ENCODE data around the gene CDC42BPA. TPM values are rescaled to one million over a fixed set of nuclear protein-coding genes. Genes with fewer than 3 reads are reported as not detected.
"Not testable (repeated sequence)": the region's sequence is repeated elsewhere in the genome, so short reads cannot be mapped to it uniquely, and the experiment has no call there.

CDC42BPA gene
- total RNA-seq, 2 donors from 2014 or later: 2.7 to 2.9 TPM

GRCh38 chr1:227305894-227306626 is 12.2 kb downstream of the CDC42BPA start:
- Mint-ChIP-seq H3K27ac (no peak overlapping the region), H3K9me3 (no peaks in the 10 kb centered on the region), H3K4me3 (no peak overlapping the region), H3K27me3 (peaks cover 10% of the 10 kb centered on the region), H3K36me3 (ENCODE audit: low read depth) (no peaks in the 10 kb centered on the region), H3K4me1 (no peaks in the 10 kb centered on the region)
- no peak for ATAC-seq (replicated peaks)

- no peaks in the 10 kb centered on the region for H3K9me3 Mint-ChIP-seq
- no peaks in the 10 kb centered on the region for H3K4me1 Mint-ChIP-seq
- no peaks in the 10 kb centered on the region for H3K36me3 Mint-ChIP-seq (ENCODE audit: low read depth)
- H3K4me3 Mint-ChIP-seq: no peak overlapping the region
- H3K27me3 Mint-ChIP-seq: peaks cover 4% of the 10 kb centered on the region
- no peak overlapping the region for H3K27ac Mint-ChIP-seq
- ATAC-seq (replicated peaks): no peak
Observed at GRCh38 chr1:227304665-227305064, 13.6 kb downstream of the CDC42BPA start.

GRCh38 chr1:227303662-227304061 is 14.6 kb downstream of the CDC42BPA start:
- no peaks in the 10 kb centered on the region for H3K9me3 Mint-ChIP-seq
- H3K36me3 Mint-ChIP-seq (ENCODE audit: low read depth): no peaks in the 10 kb centered on the region
- peaks cover 4% of the 10 kb centered on the region for H3K27me3 Mint-ChIP-seq
- H3K4me1 Mint-ChIP-seq: no peaks in the 10 kb centered on the region
- H3K4me3 Mint-ChIP-seq: no peak overlapping the region
- H3K27ac Mint-ChIP-seq: no peak overlapping the region
- no peak for ATAC-seq (replicated peaks)

- Mint-ChIP-seq H3K36me3 (ENCODE audit: low read depth) (no peaks in the 10 kb centered on the region), H3K9me3 (no peaks in the 10 kb centered on the region), H3K27ac (no peak overlapping the region), H3K4me3 (no peak overlapping the region), H3K4me1 (no peaks in the 10 kb centered on the region), H3K27me3 (no peaks in the 10 kb centered on the region)
- ATAC-seq (replicated peaks): no peak
Observed at GRCh38 chr1:227300682-227301081, 17.6 kb downstream of the CDC42BPA start.

GRCh38 chr1:227299688-227300087 is 18.6 kb downstream of the CDC42BPA start:
- Mint-ChIP-seq H3K4me1 (no peaks in the 10 kb centered on the region), H3K4me3 (no peak overlapping the region), H3K27me3 (no peaks in the 10 kb centered on the region), H3K9me3 (no peaks in the 10 kb centered on the region), H3K36me3 (ENCODE audit: low read depth) (no peaks in the 10 kb centered on the region), H3K27ac (no peak overlapping the region)
- ATAC-seq (replicated peaks): no peak

- Mint-ChIP-seq H3K9me3 (no peaks in the 10 kb centered on the region), H3K36me3 (ENCODE audit: low read depth) (no peaks in the 10 kb centered on the region), H3K27me3 (no peaks in the 10 kb centered on the region), H3K27ac (no peak overlapping the region), H3K4me3 (no peak overlapping the region), H3K4me1 (no peaks in the 10 kb centered on the region)
- no peak for ATAC-seq (replicated peaks)
Observed at GRCh38 chr1:227299241-227299627, 19.1 kb downstream of the CDC42BPA start.

GRCh38 chr1:227298512-227299240 is 19.6 kb downstream of the CDC42BPA start:
- Mint-ChIP-seq H3K4me3 (no peak overlapping the region), H3K9me3 (no peaks in the 10 kb centered on the region), H3K36me3 (ENCODE audit: low read depth) (no peaks in the 10 kb centered on the region), H3K27ac (no peak overlapping the region), H3K4me1 (no peaks in the 10 kb centered on the region), H3K27me3 (no peaks in the 10 kb centered on the region)
- ATAC-seq (replicated peaks): no peak

GRCh38 chr1:227297073-227297793 is 21.1 kb downstream of the CDC42BPA start:
- ATAC-seq (replicated peaks): peak; percentile 35
- Mint-ChIP-seq H3K36me3 (ENCODE audit: low read depth) (no peaks in the 10 kb centered on the region), H3K4me3 (no peak overlapping the region), H3K9me3 (no peaks in the 10 kb centered on the region), H3K27me3 (no peaks in the 10 kb centered on the region), H3K4me1 (no peaks in the 10 kb centered on the region), H3K27ac (no peak overlapping the region)

GRCh38 chr1:227295609-227296008 is 22.7 kb downstream of the CDC42BPA start:
- ATAC-seq (replicated peaks): no peak
- Mint-ChIP-seq H3K9me3 (no peaks in the 10 kb centered on the region), H3K36me3 (ENCODE audit: low read depth) (no peaks in the 10 kb centered on the region), H3K4me3 (no peak overlapping the region), H3K27me3 (no peaks in the 10 kb centered on the region), H3K27ac (no peak overlapping the region), H3K4me1 (no peaks in the 10 kb centered on the region)

GRCh38 chr1:227285745-227286144 is 32.5 kb downstream of the CDC42BPA start:
- no peak overlapping the region for H3K27ac Mint-ChIP-seq
- no peak for ATAC-seq (replicated peaks)
- peaks cover 16% of the 10 kb centered on the region for H3K9me3 Mint-ChIP-seq
- H3K27me3 Mint-ChIP-seq: peaks cover 5% of the 10 kb centered on the region
- no peak overlapping the region for H3K4me3 Mint-ChIP-seq
- peaks cover 5% of the 10 kb centered on the region for H3K36me3 Mint-ChIP-seq (ENCODE audit: low read depth)
- no peaks in the 10 kb centered on the region for H3K4me1 Mint-ChIP-seq

GRCh38 chr1:227281371-227281770 is 36.9 kb downstream of the CDC42BPA start:
- Mint-ChIP-seq H3K27me3 (no peaks in the 10 kb centered on the region), H3K27ac (no peak overlapping the region)
- ATAC-seq (replicated peaks): no peak

GRCh38 chr1:227280836-227281235 is 37.5 kb downstream of the CDC42BPA start:
- Mint-ChIP-seq H3K36me3 (ENCODE audit: low read depth) (peaks cover under 1% of the 10 kb centered on the region), H3K4me1 (no peaks in the 10 kb centered on the region), H3K4me3 (no peak overlapping the region), H3K9me3 (peaks cover 4% of the 10 kb centered on the region), H3K27ac (no peak overlapping the region), H3K27me3 (no peaks in the 10 kb centered on the region)
- ATAC-seq (replicated peaks): no peak

More at GRCh38 chr1:227281371-227281770, 36.9 kb downstream of the CDC42BPA start:
- Mint-ChIP-seq H3K9me3 (peaks cover 10% of the 10 kb centered on the region), H3K4me1 (no peaks in the 10 kb centered on the region), H3K4me3 (no peak overlapping the region), H3K36me3 (ENCODE audit: low read depth) (peaks cover 5% of the 10 kb centered on the region)

- not testable (repeated sequence) for H3K27ac Mint-ChIP-seq; ATAC-seq (replicated peaks); H3K36me3 Mint-ChIP-seq (ENCODE audit: low read depth); H3K9me3 Mint-ChIP-seq; H3K27me3 Mint-ChIP-seq; H3K4me1 Mint-ChIP-seq; H3K4me3 Mint-ChIP-seq
Observed at GRCh38 chr1:227276156-227276693, 42.1 kb downstream of the CDC42BPA start.

- Mint-ChIP-seq H3K27ac (no peak overlapping the region), H3K4me3 (no peak overlapping the region), H3K9me3 (no peaks in the 10 kb centered on the region), H3K36me3 (ENCODE audit: low read depth) (no peaks in the 10 kb centered on the region), H3K27me3 (peaks cover 10% of the 10 kb centered on the region), H3K4me1 (no peaks in the 10 kb centered on the region)
- no peak for ATAC-seq (replicated peaks)
Observed at GRCh38 chr1:227273557-227273956, 44.7 kb downstream of the CDC42BPA start.

Data from activated T-helper 17 cell treated with anti-CD3 and anti-CD28 coated beads, Interleukin-2, amount 50 U/mL, for 72 hours (primary cell).